GM12873 (cell line): Measurements from ENCODE around the gene PARD3.

Experiments
- TF ChIP-seq, protein P1 (sequence below): IDR thresholded peaks from 2 replicates; pipeline ENCODE4 v1.5.1; 2012; ENCODE audit warnings: low read depth, mild to moderate bottlenecking, moderate library complexity, low read length, control low read depth; ENCODE audit not compliant: insufficient read depth; ENCODE audit errors: missing control alignments

PARD3 gene

DNA sequence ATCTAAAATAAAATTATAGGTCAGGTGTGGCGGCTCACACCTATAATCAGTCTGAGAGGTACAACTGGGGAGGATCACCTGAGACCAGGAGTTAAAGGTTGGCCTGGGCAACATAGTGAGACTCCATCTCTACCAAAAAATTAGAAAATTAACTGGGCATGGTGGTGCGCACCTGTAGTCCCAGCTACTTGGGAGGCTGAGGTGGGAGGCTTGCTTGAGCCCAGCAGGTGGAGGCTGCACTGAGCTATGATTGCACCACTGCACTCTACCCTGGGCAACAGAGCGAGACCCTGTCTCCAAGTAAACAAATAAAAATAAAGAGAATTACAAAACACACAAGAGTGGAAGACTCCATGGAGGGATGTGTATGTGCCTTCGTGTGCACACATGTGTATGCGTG is 171.5 kb downstream of the PARD3 start:
- TF ChIP-seq, protein P1, sequence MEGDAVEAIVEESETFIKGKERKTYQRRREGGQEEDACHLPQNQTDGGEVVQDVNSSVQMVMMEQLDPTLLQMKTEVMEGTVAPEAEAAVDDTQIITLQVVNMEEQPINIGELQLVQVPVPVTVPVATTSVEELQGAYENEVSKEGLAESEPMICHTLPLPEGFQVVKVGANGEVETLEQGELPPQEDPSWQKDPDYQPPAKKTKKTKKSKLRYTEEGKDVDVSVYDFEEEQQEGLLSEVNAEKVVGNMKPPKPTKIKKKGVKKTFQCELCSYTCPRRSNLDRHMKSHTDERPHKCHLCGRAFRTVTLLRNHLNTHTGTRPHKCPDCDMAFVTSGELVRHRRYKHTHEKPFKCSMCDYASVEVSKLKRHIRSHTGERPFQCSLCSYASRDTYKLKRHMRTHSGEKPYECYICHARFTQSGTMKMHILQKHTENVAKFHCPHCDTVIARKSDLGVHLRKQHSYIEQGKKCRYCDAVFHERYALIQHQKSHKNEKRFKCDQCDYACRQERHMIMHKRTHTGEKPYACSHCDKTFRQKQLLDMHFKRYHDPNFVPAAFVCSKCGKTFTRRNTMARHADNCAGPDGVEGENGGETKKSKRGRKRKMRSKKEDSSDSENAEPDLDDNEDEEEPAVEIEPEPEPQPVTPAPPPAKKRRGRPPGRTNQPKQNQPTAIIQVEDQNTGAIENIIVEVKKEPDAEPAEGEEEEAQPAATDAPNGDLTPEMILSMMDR = no peak

DNA sequence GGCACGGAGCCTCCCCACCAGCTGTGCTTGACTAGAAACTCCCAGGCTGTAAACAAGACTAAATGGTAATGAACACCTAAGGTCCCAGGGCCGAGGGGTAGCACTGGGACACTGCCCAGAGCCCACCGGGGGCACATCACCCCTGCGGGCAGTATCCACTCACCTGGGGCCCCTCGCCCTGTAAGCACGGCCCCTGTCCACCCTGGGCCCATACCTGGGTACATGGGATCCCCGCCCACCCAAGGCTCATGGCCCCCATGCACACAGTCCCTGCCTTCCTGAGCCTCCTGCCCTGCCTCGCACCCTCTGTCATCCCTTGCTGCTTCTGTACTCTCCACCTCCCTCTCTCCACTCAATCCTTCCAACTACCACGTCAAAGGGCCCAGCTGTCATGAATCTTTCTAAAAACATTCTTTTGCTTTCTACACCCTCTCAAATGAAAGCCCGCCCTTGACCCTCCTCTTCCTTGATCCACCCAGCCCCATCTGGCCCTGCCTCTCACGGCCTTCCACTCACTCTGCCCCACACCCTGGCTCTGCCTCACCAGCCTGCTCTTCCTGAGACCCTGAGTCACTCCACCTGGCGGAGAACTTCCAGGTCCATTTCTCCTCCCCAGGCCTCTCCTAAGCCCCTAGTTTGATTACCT is 173.1 kb downstream of the PARD3 start:
- TF ChIP-seq, protein P1 = no peak

DNA sequence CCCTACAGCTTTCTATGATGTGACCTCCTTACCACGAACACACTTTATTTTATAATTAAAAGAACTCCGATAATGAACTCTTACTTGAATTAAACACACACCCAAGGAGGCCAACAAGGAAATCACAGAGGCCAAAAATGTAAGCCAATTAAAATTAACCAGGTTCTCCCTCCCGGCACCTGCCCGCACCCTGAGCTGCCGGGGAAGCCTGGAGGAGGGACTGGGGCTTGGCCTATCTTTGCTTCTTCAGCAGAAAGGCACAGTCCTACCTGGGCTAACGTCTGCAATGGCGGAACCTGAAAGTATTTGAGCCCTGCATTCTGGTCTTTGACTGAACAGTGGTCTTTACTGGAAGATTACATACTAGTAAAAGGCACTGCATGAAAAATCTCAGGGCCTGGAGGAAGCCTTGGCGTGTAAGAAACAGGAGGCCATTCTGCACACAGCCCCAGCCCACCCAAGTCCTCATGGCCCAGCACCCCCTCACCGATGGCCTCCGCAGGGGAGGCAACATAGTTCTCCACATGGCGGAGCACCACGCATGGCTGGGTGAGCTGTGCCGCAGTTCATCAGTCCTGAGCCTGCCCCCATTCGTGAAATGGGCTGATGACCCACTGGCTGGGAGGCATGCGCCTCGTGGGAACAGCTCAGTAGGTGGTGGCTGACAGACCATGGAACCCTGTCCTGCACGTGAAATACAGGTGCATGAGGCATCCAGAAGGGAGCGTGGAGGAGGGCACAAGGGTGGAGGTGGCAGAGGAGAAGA is 173.8 kb downstream of the PARD3 start:
- TF ChIP-seq, protein P1 = no peak

DNA sequence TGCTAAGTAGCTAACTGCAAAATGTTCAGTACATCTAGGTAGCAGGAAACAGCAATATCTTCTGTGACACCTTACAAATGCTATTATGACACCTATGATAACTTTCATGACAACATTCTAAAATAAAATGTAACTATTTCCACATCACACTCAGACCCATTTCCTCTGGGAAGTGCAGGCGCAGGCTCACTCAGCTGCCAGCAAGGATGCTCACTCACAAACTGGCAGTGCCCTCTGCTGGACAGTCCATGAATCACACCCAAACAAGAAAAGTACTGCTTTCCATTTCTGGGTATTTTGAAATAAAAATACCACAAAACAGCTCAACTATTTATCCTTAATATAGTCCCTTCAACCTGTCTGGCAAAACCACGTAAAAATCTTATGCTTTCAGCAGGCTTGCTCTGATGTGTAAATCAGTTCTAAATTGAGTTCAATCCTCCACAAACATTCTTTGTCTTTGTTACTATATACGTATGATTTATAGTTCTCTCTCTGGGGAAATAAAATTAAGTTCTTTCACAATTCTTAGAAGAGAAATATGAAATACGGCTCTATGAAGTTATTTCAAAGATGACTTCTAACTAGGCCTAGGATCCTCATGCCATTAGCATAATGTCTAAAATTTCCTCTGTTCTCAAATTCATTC is 176.6 kb downstream of the PARD3 start:
- TF ChIP-seq, protein P1 = peak; percentile 88

DNA sequence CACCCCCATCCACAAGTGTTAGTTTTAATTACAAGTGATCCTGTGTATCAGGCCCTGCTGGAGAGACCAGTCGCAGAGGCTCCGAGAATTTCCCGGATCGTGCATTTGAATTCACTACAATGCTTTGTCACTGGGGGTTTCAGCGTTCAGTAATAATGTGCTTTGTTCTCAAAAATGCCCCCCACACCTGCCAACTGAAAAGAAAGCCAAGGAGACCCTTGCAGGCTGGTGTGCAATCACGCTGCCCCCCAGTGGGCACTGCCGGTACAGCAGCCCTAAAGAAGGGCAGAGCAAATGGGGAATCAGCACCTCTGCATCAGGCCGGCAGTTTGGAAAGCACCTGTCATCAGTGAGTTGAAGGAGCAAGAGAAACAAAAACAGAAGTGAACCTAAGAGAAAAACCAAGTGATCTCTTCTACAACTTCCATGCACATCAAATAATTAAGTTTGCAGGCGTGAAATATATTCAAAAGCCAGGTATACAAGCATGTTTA is 177.6 kb downstream of the PARD3 start:
- TF ChIP-seq, protein P1 = peak; percentile 98

DNA sequence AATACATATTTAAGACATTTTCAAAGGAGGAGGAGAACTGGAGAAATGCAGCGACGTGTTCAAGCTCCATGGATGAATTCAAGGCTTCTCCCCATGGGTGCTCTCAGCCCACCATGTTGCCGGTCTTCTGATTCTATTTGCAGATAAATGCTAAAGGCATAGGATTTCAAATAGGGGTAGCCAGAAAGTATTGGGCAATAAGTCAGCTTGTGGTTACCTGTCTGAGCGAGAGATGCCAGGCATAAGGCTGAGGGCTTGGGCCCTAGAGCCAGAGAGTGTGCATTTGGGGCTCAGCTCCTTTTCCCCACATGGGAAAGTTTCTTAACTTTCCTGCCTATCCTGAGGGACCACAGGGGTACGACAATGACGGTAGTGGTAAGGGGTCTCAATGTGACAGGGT is 180.0 kb downstream of the PARD3 start:
- TF ChIP-seq, protein P1 = no peak

DNA sequence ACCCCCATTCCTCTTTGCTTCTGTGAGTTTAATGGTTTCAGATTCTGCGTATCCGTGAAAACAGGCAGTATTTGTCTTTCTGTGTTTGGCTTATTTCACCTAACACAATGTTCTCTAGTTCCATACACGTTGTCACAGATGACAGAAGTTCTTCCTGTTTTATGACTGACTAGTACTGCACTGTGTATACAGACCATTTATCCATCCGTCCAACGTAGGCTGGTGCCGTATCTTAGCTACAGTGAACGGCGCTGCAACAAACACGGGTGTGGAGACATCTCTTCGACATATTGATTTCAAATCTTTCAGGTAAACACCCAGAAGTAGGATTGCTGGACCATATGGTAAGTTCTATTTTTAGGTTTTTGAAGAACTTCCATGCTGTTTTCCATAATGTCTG is 181.7 kb downstream of the PARD3 start:
- TF ChIP-seq, protein P1 = no peak
